IMR-90 (cell line): ENCODE measurements around the gene ABCD1. TPM values are rescaled to one million over a fixed set of nuclear protein-coding genes. Genes with fewer than 3 reads are reported as not detected.

ENCODE experiments used
- ATAC-seq: fragments of 200-7000 bp; cut with Tn5 transposase; 2 replicates; pipeline ENCODE4 v1.9.1; 2020; ENCODE audit warnings: low read depth, mild to moderate bottlenecking, moderate library complexity
- BruUV-seq: library from RNA; stranded (reverse); fragments of 400-500 nt; replicated peaks from 2 replicates; lab custom pipeline; 2021; lab: Mats Ljungman, UMichigan
- CTCF ChIA-PET: fragments of 300-600 bp; formaldehyde crosslinking; extraction: SDS; loops from one replicate; lab custom pipeline; 2021; ENCODE audit warnings: antibody characterized with exemption; lab: Yijun Ruan, JAX
- POLR2A ChIA-PET: fragments of 300-600 bp; sonication (Branson Sonifier 250); formaldehyde crosslinking; loops from one replicate; lab custom pipeline; 2022; ENCODE audit warnings: antibody characterized with exemption; ENCODE audit not compliant: unreplicated experiment; lab: Charles Lee
- DNase-seq: peaks from one replicate; pipeline ENCODE4 v3.0.0; 2013
- H2AFZ ChIP-seq: replicated peaks from 2 replicates; pipeline ENCODE3; 2013; ENCODE audit warnings: low read length, mild to moderate bottlenecking; ENCODE audit not compliant: poor library complexity
- H2AK5ac ChIP-seq: 2 replicates; pipeline ENCODE4 v1.6.1; 2013; ENCODE audit warnings: low read depth, low read length, inconsistent platforms
- H2AK9ac ChIP-seq: replicated peaks from 2 replicates; pipeline ENCODE3; 2013; ENCODE audit warnings: mild to moderate bottlenecking, low read depth, low read length, moderate library complexity; ENCODE audit not compliant: poor library complexity
- H2BK120ac ChIP-seq: 2 replicates; pipeline ENCODE4 v1.6.1; 2013; ENCODE audit warnings: low read depth, low read length, inconsistent platforms
- H2BK15ac ChIP-seq: 3 replicates; pipeline ENCODE4 v1.6.1; 2013; ENCODE audit warnings: low read depth, low read length, inconsistent platforms
- H2BK20ac ChIP-seq: 2 replicates; pipeline ENCODE4 v1.6.1; 2013; ENCODE audit warnings: low read depth, mild to moderate bottlenecking, inconsistent platforms, low read length, moderate library complexity
- H2BK5ac ChIP-seq: 2 replicates; pipeline ENCODE4 v1.6.1; 2013; ENCODE audit warnings: mild to moderate bottlenecking, low read depth, low read length, inconsistent platforms; ENCODE audit not compliant: poor library complexity, severe bottlenecking
- H3K14ac ChIP-seq: replicated peaks from 2 replicates; pipeline ENCODE4 v1.6.1; 2013; ENCODE audit warnings: low read depth, low read length, inconsistent platforms
- H3K18ac ChIP-seq: 2 replicates; pipeline ENCODE4 v1.6.1; 2013; ENCODE audit warnings: low read depth, low read length, control low read depth
- H3K23ac ChIP-seq: 2 replicates; pipeline ENCODE4 v1.6.1; 2013; ENCODE audit warnings: low read depth, low read length, inconsistent platforms
- H3K27ac ChIP-seq: 2 replicates; pipeline ENCODE4 v1.5.1; 2013; ENCODE audit warnings: mild to moderate bottlenecking, control low read depth, low read length; ENCODE audit not compliant: insufficient read depth
- H3K27me3 ChIP-seq: 2 replicates; pipeline ENCODE4 v1.6.1; 2013; ENCODE audit warnings: low read length; ENCODE audit not compliant: control insufficient read depth, insufficient read depth
- H3K36me3 ChIP-seq: 2 replicates; pipeline ENCODE4 v1.6.1; 2013; ENCODE audit warnings: low read length, mixed read lengths; ENCODE audit not compliant: control insufficient read depth, insufficient read depth
- H3K4ac ChIP-seq: 2 replicates; pipeline ENCODE4 v1.6.1; 2013; ENCODE audit warnings: low read depth, low read length, inconsistent platforms
- H3K4me1 ChIP-seq: 2 replicates; pipeline ENCODE4 v1.6.1; 2013; ENCODE audit warnings: low read length, mixed read lengths; ENCODE audit not compliant: control insufficient read depth, insufficient read depth
- H3K4me2 ChIP-seq: 2 replicates; pipeline ENCODE4 v1.6.1; 2013; ENCODE audit warnings: low read depth, mild to moderate bottlenecking, control low read depth, low read length, moderate library complexity
- H3K4me3 ChIP-seq: 2 replicates; pipeline ENCODE4 v1.5.1; 2013; ENCODE audit warnings: low read depth, mild to moderate bottlenecking, control low read depth, low read length, moderate library complexity; ENCODE audit not compliant: insufficient read depth
- H3K56ac ChIP-seq: 2 replicates; pipeline ENCODE4 v1.6.1; 2013; ENCODE audit warnings: low read length, inconsistent platforms; ENCODE audit not compliant: insufficient read depth; ENCODE audit errors: extremely low read depth
- H3K79me1 ChIP-seq, 2 experiments: 2 replicates each; pipeline ENCODE4 v1.6.1; 2013; ENCODE audit warnings: low read length in 2 of 2, inconsistent platforms in 1 of 2, low read depth in 1 of 2
- H3K9ac ChIP-seq: 2 replicates; pipeline ENCODE4 v1.6.1; 2013; ENCODE audit warnings: low read depth, low read length, control low read depth
- H3K9me1 ChIP-seq: 2 replicates; pipeline ENCODE4 v1.6.1; 2013; ENCODE audit warnings: low read length, inconsistent platforms; ENCODE audit not compliant: insufficient read depth
- H3K9me3 ChIP-seq: 2 replicates; pipeline ENCODE4 v1.6.1; 2013; ENCODE audit warnings: low read length; ENCODE audit not compliant: control insufficient read depth, insufficient read depth
- H4K20me1 ChIP-seq: 2 replicates; pipeline ENCODE4 v1.6.1; 2013; ENCODE audit warnings: low read length, inconsistent platforms; ENCODE audit not compliant: insufficient read depth
- H4K5ac ChIP-seq: 2 replicates; pipeline ENCODE4 v1.6.1; 2013; ENCODE audit warnings: mild to moderate bottlenecking, low read depth, low read length, control low read depth
- H4K8ac ChIP-seq, 2 experiments: 2 replicates each; pipeline ENCODE4 v1.6.1; 2013; ENCODE audit warnings: low read depth in 2 of 2, low read length in 2 of 2, control low read depth in 1 of 2, inconsistent platforms in 1 of 2
- H4K91ac ChIP-seq: 2 replicates; pipeline ENCODE4 v1.6.1; 2013; ENCODE audit warnings: low read depth, low read length, inconsistent platforms; ENCODE audit not compliant: insufficient read depth
- FOS ChIP-seq: fragments of 150-350 bp; IDR thresholded peaks from 2 replicates; pipeline ENCODE4 v1.6.1; 2016; ENCODE audit warnings: low read depth, low read length
- WGBS, 2 experiments: methylation state at CpG; one replicate each; pipeline versions ENCODE4 v1.1.5 to v1.1.7; 2013; ENCODE audit warnings: missing lambda C conversion rate in 2 of 2; ENCODE audit not compliant: insufficient read length in 1 of 2; ENCODE audit errors: extremely low coverage in 2 of 2; 5-methylcytosine and 5-hydroxymethylcytosine counted together
- dilution Hi-C: fragments of 300-500 bp; cut with HindIII; formaldehyde crosslinking; loops from one replicate; pipeline ENCODE4 v1.14.3; 2018; ENCODE audit warnings: low sequenced_read_pairs; ENCODE audit not compliant: unreplicated experiment
- in situ Hi-C: fragments of 300-500 bp; cut with MboI; formaldehyde crosslinking; loops from 3 replicates; pipeline ENCODE4 v1.14.3; 2019; ENCODE audit warnings: low sequenced_read_pairs, inconsistent platforms, mixed read lengths
- intact Hi-C: fragments of 100-400 bp; cut with micrococcal nuclease; formaldehyde crosslinking; loops from 2 replicates; pipeline ENCODE4 v1.10.0; 2022
- polyA plus RNA-seq, 3 experiments: library from polyadenylated mRNA; depleted of rRNA; stranded (reverse); fragments of >200 nt; gene quantifications; 2 replicates each; pipeline ENCODE4 v1.2.3, GENCODE V29; 2012; ENCODE audit warnings: low replicate concordance in 1 of 3
- total RNA-seq: library from RNA; depleted of rRNA; stranded (reverse); fragments of >200 nt; gene quantifications from 2 replicates; pipeline ENCODE4 v1.2.3, GENCODE V29; 2012

ABCD1 gene
- total and polyA plus RNA-seq, 2 of the 4 experiments (the other 2 are of a cell fraction) = 4.3 to 7.0 TPM

DNA sequence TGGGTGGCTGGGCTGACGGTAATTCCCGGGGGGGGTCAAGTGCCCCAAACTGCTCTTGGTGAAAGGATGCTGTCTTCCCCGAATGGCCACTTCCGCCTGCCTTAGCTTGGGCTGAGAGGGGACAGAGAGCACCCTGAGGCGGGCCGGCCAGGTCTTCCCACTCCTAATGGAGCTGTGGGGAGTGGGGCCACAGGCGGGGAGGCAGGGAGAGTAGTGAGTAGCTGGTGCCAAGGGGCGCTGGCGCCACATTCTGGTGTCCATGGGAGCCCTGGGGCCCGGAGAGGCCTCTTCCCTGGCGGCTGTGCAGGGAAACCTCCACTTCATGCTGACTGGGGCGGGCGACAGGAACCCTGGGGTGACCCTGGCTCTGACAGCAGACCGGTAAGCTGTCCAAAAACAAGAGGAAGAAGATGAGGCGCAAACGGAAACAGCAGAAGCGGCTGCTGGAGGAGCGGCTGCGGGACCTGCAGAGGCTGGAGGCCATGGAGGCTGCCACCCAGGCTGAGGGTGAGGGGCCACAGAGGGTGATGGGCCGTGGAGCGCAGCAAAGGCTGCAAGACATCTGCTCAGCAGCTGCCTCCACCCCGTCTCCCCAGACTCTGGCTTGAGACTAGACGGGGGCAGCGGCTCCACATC, 58.8 kb downstream of the ABCD1 start:
- Histone ChIP-seq H2BK5ac (no peak overlapping the region), H3K4me3 (no peak overlapping the region), H3K27ac (no peak overlapping the region), H3K36me3 (peaks cover 14% of the 10 kb centered on the region; the same call in 1 of the 2 replicates), H3K79me1 (no peaks in the 10 kb centered on the region), H3K23ac (no peak overlapping the region), H3K9ac (no peak overlapping the region), H2BK120ac (no peak overlapping the region), H3K14ac (no peak overlapping the region), H3K9me3 (no peaks in the 10 kb centered on the region; the same call in 1 of the 2 replicates), H3K18ac (no peak overlapping the region), H4K5ac (no peak overlapping the region), H3K4me1 (no peaks in the 10 kb centered on the region), H3K56ac (no peak overlapping the region), H3K4me2 (no peak overlapping the region), H4K91ac (no peak overlapping the region), H4K20me1 (no peaks in the 10 kb centered on the region), H3K27me3 (no peaks in the 10 kb centered on the region), H2BK15ac (no peak overlapping the region), H2BK20ac (no peak overlapping the region), H4K8ac (no peak overlapping the region), H2AFZ (no peak overlapping the region), H3K9me1 (no peaks in the 10 kb centered on the region), H2AK9ac (no peak overlapping the region), H2AK5ac (no peak overlapping the region), H3K4ac (no peak overlapping the region)
- no TSS peak for BruUV-seq
- dilution Hi-C loops (no loop called here), in situ Hi-C loops (no loop called here), intact Hi-C loops (no loop called here)
- no peak for DNase-seq
- ChIA-PET POLR2A (no interaction called here), CTCF (no interaction called here)
- no peak for ATAC-seq
- 69% methylated on average over 7 of the region's 24 CpGs; no CpG with 5 or more reads in 1 of the 2 experiments for WGBS, 2 experiments
- TF ChIP-seq FOS = no peak
